NCI-H774 (cell line): ENCODE data around the gene RBM23.

ENCODE experiments used
- DNase-seq: peaks from one replicate; lab custom pipeline; 2025; lab: John Stamatoyannopoulos, UW

RBM23 gene

GRCh38 chr14:22885975-22886374 lies 33.0 kb downstream of the RBM23 start:
- no peak for DNase-seq

GRCh38 chr14:22884738-22885523 lies 34.0 kb downstream of the RBM23 start:
- no peak for DNase-seq

- DNase-seq, result no peak
Measured at GRCh38 chr14:22884076-22884737, 34.7 kb downstream of the RBM23 start.

- DNase-seq, result no peak
Measured at GRCh38 chr14:22883173-22883976, 35.6 kb downstream of the RBM23 start, which contains the start of gene REM2. Gene REM2, plus strand, starts transcription at chr14:22883222. Its CDS starts 66 bp downstream, at chr14:22883288.

GRCh38 chr14:22882529-22883172 lies 36.3 kb downstream of the RBM23 start:
- DNase-seq, result peak; percentile 70

- no peak for DNase-seq
Measured at GRCh38 chr14:22882064-22882463, 36.9 kb downstream of the RBM23 start.

GRCh38 chr14:22878271-22879246 lies 40.4 kb downstream of the RBM23 start:
- DNase-seq, result no peak

- no peak for DNase-seq
Measured at GRCh38 chr14:22877000-22877501, 41.9 kb downstream of the RBM23 start.

GRCh38 chr14:22875748-22876319 lies 43.1 kb downstream of the RBM23 start:
- DNase-seq, result no peak

- DNase-seq, result no peak
Measured at GRCh38 chr14:22875003-22875747, 43.8 kb downstream of the RBM23 start.

GRCh38 chr14:22872833-22873520 lies 46.0 kb downstream of the RBM23 start:
- DNase-seq, result no peak

GRCh38 chr14:22872033-22872832 lies 46.7 kb downstream of the RBM23 start:
- peak; percentile 80 for DNase-seq

GRCh38 chr14:22871224-22872032 lies 47.5 kb downstream of the RBM23 start, which contains the start of gene LRP10:
Gene LRP10, plus strand, starts transcription at chr14:22871740. Its CDS starts 564 bp downstream, at chr14:22872304.
- peak; percentile 85 for DNase-seq

- DNase-seq, result no peak
Measured at GRCh38 chr14:22870811-22871223, 48.1 kb downstream of the RBM23 start.

GRCh38 chr14:22866874-22867273 lies 52.1 kb downstream of the RBM23 start:
- no peak for DNase-seq

- DNase-seq, result no peak
Measured at GRCh38 chr14:22865424-22866405, 53.2 kb downstream of the RBM23 start.
